Measurements from ENCODE around the gene SNX32. TPM values are rescaled to one million over a fixed set of nuclear protein-coding genes. Genes with fewer than 3 reads are reported as not detected.

The SNX32 gene
- total and polyA plus RNA-seq, 2 of the 13 experiments (the other 11 are each of a cell fraction or from before 2014, with no cell fraction given), result 0.09 to 0.34 TPM

DNA sequence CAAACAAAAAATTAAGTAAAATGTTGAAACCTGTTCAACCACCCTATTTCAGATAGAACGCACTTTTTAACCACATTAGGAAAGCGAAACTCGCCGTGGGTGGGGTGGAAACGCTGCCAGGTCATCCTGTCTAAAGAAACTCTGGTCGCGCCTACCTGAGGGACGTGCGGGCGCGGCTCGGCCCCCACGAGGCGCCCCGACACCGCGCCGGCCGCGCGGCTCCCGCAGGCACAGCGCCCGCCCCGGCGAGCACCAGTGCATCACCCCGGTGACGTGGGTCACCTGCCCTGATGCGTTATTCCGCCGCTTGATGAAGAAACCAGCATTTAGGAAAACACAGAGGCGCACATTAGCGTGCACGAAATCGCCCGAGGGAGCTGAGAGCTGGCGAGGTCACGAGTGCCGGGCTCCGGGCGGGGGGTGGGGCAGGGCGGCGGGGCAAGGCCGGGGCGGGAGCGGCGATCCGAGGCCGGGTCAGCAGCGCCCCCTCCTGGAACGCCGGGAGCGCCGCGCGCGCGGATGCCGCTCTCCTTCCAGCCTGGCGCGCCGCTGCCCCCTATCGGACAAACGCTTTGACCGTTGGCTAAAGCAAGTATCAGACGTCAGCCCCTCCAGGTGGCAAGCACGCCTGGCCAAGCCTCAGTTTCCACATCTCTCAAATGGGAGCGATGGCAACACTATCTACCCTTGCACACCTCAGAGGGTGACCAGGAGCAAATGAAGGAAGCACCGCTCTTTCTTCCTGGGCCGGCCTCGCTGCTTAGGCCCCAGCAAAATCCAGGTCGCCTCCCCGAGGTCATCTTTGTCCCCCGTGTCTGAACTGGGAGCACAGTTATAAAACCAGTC, 15.7 kb upstream of the SNX32 start (continued):
- TF ChIP-seq ZMYM3 (CRISPR knock-in tag; IDR thresholded peaks at IDR 0.05), result peak; percentile 91
- TF ChIP-seq ZIK1 (CRISPR knock-in tag; IDR thresholded peaks at IDR 0.05; ENCODE audit: borderline replicate concordance, low read depth), result no peak
- no peak for TF ChIP-seq U2AF1 (optimal IDR thresholded peaks at IDR 0.05; ENCODE audit: low read depth, low read length)
- TF ChIP-seq YY1 (IDR thresholded peaks at IDR 0.05; ENCODE audit: insufficient read depth, insufficient replicate concordance, low read depth, low read length), result peak; percentile 72

DNA sequence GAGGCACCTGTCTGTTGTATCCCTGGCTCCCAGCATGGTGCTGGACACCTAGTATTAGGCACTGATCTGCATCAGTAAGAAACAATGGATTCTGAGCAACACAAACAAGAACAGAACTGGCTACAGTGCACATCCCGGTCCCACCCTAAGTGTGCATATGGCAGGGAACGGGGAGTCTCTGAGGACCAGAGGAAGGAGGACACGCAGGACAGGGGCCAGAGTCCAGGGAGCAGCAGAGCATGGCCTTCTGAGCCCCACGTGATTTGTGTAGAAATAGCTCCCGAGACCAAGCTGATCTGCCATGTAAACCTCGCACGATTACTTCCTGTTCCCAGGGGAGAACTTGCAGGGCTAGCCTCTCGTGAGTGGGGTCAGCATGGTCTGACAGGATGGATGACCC, 12.7 kb upstream of the SNX32 start:
- intact Hi-C loops (cut with micrococcal nuclease; ENCODE audit: unreplicated experiment) (loop anchor here (1.0 kb wide), 1 partner anchor 110 kb away; no protein-coding TSS in a partner anchor), in situ Hi-C loops (cut with HindIII; ENCODE audit: extremely low pct_ligation_motif_present, low pct_unique_long_range_greater_than_20kb) (no loop called here)
- Histone ChIP-seq H3K4me3 (replicated peaks in 1 of 3; ENCODE audit: insufficient read depth in 1 of 3, low read depth in 2 of 3, low read length in 3 of 3) (peak overlapping the region in 2 of 3 experiments; percentile 3 to 51; a peak in 2 of 6 replicates), H3K27ac (ENCODE audit: extremely low read length, insufficient read depth, low read length) (no peak overlapping the region), H3K36me3 (replicated peaks in 1 of 2; ENCODE audit: control insufficient read depth in 1 of 2, insufficient read depth in 2 of 2, low read length in 2 of 2) (no peaks in the 10 kb centered on the region), H3K9me3 (ENCODE audit: low read length) (no peaks in the 10 kb centered on the region), H4K20me1 (ENCODE audit: insufficient read depth, low read length) (no peaks in the 10 kb centered on the region), H3K9ac (ENCODE audit: insufficient read depth, low read depth, low read length) (peak overlapping the region; percentile 27; the same call in 1 of the 2 replicates), H2AFZ (ENCODE audit: low read length) (peak overlapping the region; percentile 59), H3K4me2 (ENCODE audit: low read depth, low read length) (peak overlapping the region; percentile 70), H3K79me2 (ENCODE audit: insufficient read depth, low read length) (no peaks in the 10 kb centered on the region), H3K4me1 (ENCODE audit: insufficient read depth, low read length) (peaks cover 30% of the 10 kb centered on the region), H3K27me3 (ENCODE audit: control insufficient read depth in 1 of 2, insufficient read depth in 2 of 2, low read length in 2 of 2) (no peaks in the 10 kb centered on the region)
- DNase-seq (ENCODE audit: low spot score) (peak; percentile 20), FAIRE-seq (no peak), ATAC-seq (peak; percentile 59)
- ChIA-PET CTCF (ENCODE audit: low intra/inter-chr PET ratio, low total read pairs) (no interaction called here), POLR2A (interaction anchor here (0.8 to 1.1 kb wide), 2 partner anchors 39 to 71 kb away, joined by 4 read pairs; partner anchors contain the start of gene MUS81)
- no TSS peak for BruUV-seq (replicated peaks)
- 0% methylated on average over 2 of the region's 8 CpGs for WGBS (ENCODE audit: low lambda C conversion rate)
- TF ChIP-seq NFE2L2 (IDR thresholded peaks at IDR 0.05; ENCODE audit: low read length) (no peak), ZNF10 (CRISPR knock-in tag; IDR thresholded peaks at IDR 0.05; ENCODE audit: borderline replicate concordance, low read depth) (no peak), ZSCAN30 (CRISPR knock-in tag; IDR thresholded peaks at IDR 0.05) (no peak), ZNF75D (CRISPR knock-in tag; IDR thresholded peaks at IDR 0.05; ENCODE audit: borderline replicate concordance) (no peak), KLF13 (CRISPR knock-in tag; IDR thresholded peaks at IDR 0.05) (no peak), GFI1 (CRISPR knock-in tag; IDR thresholded peaks at IDR 0.05; ENCODE audit: borderline replicate concordance) (no peak), HOXA3 (CRISPR knock-in tag; IDR thresholded peaks at IDR 0.05) (peak; percentile 49; the same call in 1 of the 2 replicates), EP300 (IDR thresholded peaks at IDR 0.05; ENCODE audit: low read depth in 2 of 2, low read length in 2 of 2) (no peak), EP300 (CRISPR knock-in tag; IDR thresholded peaks at IDR 0.05; ENCODE audit: borderline replicate concordance) (no peak), ZNF350 (CRISPR knock-in tag; IDR thresholded peaks at IDR 0.05; ENCODE audit: borderline replicate concordance, low read depth) (peak; percentile 28; the same call in 1 of the 2 replicates), ZSCAN20 (CRISPR knock-in tag; IDR thresholded peaks at IDR 0.05; ENCODE audit: borderline replicate concordance) (no peak), SOX5 (CRISPR knock-in tag; IDR thresholded peaks at IDR 0.05; ENCODE audit: borderline replicate concordance) (peak; percentile 55; the same call in 1 of the 2 replicates), ZFP36L1 (CRISPR knock-in tag; IDR thresholded peaks at IDR 0.05) (no peak), GABPA (IDR thresholded peaks at IDR 0.05; ENCODE audit: low read depth, low read length) (no peak), GABPA (CRISPR knock-in tag; IDR thresholded peaks at IDR 0.05; ENCODE audit: low read depth) (peak; percentile 59), ZNF296 (CRISPR knock-in tag; conservative IDR thresholded peaks at IDR 0.05) (no peak), POLR2AphosphoS2 (IDR thresholded peaks at IDR 0.05; ENCODE audit: low read depth, low read length) (no peak), NFKB2 (CRISPR knock-in tag; IDR thresholded peaks at IDR 0.05; ENCODE audit: borderline replicate concordance) (no peak), ZFP1 (CRISPR knock-in tag; IDR thresholded peaks at IDR 0.05) (no peak)
- TF ChIP-seq, protein P1, sequence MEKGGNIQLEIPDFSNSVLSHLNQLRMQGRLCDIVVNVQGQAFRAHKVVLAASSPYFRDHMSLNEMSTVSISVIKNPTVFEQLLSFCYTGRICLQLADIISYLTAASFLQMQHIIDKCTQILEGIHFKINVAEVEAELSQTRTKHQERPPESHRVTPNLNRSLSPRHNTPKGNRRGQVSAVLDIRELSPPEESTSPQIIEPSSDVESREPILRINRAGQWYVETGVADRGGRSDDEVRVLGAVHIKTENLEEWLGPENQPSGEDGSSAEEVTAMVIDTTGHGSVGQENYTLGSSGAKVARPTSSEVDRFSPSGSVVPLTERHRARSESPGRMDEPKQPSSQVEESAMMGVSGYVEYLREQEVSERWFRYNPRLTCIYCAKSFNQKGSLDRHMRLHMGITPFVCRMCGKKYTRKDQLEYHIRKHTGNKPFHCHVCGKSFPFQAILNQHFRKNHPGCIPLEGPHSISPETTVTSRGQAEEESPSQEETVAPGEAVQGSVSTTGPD (CRISPR knock-in tag; IDR thresholded peaks at IDR 0.05), result no peak
